D341Med (cell line): ENCODE results near the gene LINGO4.

Experiments used
- DNase-seq: peaks from one replicate; pipeline ENCODE4 v3.0.0; 2012; ENCODE audit warnings: low spot score

Gene LINGO4

GRCh38 chr1:151833172-151833900 is 28.1 kb upstream of the LINGO4 start:
- DNase-seq: no peak

GRCh38 chr1:151832318-151832980 is 27.2 kb upstream of the LINGO4 start:
- no peak for DNase-seq

DNA sequence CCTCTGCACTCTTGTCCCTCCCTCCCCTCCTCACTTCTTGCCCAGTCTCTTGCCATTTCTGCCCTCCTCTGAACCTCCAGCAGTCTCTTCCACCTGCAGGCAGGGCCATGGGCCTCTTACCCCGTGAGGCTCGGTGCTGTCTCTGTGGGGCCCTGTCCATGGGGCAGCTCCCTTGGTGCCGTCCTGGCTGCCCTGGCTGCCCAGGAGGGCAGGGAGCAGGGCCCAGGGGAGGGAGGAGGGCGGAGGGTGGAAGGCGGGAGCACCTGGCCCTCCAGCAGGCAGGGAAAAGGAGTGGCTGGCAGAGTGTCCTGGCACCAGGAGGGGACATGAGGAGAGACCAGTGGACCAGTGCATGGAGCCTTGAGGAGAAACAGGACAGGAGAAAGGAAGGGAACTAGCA is 26.4 kb upstream of the LINGO4 start, which contains the start of gene RORC:
Gene RORC (minus strand): TSS at position 198 of the 400 bp plus-strand sequence. CDS start 38 bp downstream, at position 160.
- no peak for DNase-seq

- no peak for DNase-seq
Observed at GRCh38 chr1:151831256-151831591, 26.0 kb upstream of the LINGO4 start.

- no peak for DNase-seq
Observed at GRCh38 chr1:151830055-151830454, 24.8 kb upstream of the LINGO4 start.

- no peak for DNase-seq
Observed at GRCh38 chr1:151829352-151830046, 24.3 kb upstream of the LINGO4 start.

DNA sequence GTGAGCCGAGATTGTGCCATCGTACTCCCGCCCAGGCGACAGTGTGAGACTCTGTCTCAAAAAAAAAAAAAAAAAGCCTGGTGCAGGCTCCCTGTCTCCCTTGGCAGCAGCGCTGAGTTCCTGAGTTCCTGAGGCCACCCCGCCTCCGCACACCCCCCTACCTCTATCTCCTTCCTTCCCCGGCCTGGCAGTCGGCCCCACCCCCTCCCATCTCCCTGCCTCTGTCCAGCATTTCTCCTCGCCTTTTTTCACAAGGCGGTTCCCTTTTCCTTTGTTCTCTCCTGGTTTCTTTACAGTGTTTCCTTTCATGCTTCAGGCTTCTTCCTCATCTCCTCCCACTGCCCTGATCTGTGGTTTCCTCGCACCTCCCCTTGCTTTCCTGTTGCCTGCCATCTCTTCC is 23.7 kb upstream of the LINGO4 start:
- DNase-seq: no peak

- DNase-seq: no peak
Observed at GRCh38 chr1:151827853-151828252, 22.6 kb upstream of the LINGO4 start.

- no peak for DNase-seq
Observed at GRCh38 chr1:151825751-151826660, 20.8 kb upstream of the LINGO4 start.

DNA sequence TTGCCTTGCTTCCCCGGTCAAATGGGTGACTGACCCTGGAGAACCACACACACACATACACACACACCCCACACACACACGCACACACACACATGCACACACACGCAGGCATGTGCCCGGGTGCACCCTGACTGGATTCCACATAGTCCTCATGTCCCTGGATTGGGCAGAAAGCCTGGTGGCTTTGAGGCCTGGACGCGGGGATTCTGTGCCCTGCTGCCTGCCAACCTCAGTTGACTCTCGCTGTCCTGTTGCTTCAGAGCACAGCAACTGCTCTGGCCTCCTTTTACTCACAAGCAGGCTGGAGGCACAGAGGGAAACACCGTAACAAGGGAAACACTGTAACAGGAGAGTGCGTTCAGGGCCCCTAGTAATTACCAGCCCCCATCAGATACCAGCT is 20.0 kb upstream of the LINGO4 start:
- no peak for DNase-seq

GRCh38 chr1:151823175-151823574 is 18.0 kb upstream of the LINGO4 start:
- no peak for DNase-seq

- DNase-seq: no peak
Observed at GRCh38 chr1:151822404-151822803, 17.2 kb upstream of the LINGO4 start.

GRCh38 chr1:151820940-151821339 is 15.7 kb upstream of the LINGO4 start:
- DNase-seq: no peak

GRCh38 chr1:151819976-151820623 is 14.9 kb upstream of the LINGO4 start:
- no peak for DNase-seq

DNA sequence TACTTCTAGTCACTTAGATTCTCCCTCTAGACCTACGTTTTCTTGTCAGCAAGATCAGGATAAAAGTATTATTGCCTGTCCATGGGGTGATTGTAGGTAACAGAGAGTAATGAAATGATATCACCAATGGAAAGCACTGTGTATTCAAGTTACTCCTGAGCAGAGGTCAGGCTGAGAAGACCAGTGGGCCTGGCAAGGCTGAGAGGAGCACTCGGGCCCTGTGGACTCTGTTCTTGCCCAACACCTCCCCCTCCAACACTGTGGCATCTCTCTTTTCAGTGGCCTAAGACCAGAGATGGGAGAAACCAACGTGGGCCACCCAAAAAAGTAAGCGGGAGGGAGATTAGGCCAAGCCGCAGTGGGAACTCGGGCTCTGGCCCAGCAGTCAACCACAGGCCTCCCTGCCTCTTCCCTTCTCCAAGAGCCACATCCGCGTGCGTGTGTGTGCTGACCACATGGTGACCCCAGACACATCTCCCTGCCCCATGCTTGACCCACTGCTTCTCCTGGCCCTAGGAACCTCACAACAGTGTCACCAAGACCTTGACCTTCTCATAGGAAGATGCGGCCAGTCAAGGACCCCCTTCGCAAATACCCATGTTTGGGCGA is 14.1 kb upstream of the LINGO4 start:
- no peak for DNase-seq

GRCh38 chr1:151817353-151817730 is 12.1 kb upstream of the LINGO4 start:
- no peak for DNase-seq

DNA sequence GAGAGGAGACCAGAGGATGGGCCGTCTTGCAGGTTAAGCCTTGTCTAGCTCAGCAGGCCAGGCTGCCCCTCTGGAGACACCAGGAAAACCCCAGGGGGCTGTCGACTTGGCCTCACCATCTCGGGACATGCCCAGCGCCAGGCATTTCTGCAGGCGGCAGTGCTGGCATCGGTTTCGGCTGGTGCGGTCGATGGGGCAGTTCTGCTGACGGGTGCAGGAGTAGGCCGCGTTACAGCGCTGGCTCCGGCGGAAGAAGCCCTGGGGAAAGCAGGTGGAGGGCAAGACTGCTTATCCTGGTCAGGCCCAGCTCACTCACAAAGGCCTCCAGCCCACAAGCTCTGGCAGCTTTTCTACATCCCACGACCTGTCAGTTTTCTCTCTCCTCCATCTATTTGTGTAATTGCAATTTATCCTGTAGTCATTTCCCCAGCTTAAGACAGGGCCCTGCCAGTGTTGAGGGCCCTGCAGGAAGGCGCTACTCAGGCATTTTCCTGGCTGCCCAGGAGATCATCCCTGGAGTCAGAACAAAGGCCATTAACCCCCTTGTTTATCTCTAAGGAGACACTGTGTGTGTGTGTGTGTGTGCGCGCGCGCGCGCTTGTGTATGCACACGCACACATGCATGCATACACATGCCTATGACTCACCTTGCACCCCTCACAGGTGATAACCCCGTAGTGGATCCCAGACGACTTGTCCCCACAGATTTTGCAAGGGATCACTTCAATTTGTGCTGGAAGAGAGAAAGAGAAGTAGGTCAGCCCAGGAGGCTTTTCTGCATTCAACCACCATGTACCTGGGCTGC is 11.5 kb upstream of the LINGO4 start:
- DNase-seq: no peak

DNA sequence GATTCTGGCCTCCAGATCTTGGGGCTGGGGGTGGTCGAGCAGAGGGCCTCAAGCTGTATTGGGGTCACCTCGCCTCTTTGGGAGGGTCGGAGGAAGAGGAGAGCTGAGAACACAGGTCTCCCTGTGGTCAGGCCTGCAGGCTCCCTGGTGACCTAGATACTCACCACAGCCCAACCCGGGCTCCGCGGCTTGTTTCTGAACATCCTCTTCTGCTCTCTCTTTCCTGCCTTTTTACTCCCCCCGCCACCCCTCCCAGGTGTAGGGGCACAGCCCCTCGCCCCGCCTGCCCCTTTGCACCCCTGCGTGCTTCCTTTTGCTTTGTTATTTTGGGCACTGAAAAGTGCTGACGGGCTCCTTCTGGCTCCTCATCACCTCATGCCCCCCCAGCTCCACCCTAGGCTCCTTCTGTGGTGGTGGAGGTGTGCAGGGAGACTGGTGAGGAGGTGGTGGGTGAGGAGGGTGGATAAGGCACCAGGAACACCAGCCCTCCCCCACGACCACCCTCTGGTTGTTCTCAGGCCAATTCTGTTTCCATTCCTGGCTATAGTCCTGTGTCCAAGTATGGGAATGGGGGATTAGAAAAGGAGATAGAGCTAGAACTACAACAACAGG is 10.6 kb upstream of the LINGO4 start:
- DNase-seq: no peak

DNA sequence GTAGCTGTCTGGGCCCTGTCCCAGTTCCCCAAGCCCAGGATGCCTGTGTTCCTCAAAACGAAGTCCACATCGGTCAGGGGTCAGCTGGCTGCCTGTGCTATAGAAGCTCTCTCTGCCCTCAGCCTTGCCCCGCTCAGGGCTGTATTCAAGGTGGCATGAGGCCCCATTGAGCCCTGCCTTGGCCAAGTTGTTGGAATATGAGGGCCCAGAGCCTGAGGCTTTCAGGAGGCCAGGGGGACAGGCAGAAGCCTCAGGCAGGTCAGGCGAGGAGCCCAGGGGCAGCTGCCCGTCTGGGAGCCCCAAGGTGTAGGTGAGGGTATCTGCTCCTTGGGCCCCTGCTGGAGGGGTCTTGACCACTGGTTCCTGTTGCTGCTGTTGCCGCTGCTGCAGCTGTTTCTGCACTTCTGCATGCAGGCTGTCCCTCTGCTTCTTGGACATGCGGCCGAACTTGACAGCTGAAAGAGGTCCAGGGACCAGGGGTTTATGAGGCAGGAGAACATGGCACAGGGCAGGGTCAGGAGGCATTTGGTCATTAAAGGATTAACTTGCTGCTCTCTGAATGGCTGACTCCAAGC is 9.8 kb upstream of the LINGO4 start:
- DNase-seq: no peak

DNA sequence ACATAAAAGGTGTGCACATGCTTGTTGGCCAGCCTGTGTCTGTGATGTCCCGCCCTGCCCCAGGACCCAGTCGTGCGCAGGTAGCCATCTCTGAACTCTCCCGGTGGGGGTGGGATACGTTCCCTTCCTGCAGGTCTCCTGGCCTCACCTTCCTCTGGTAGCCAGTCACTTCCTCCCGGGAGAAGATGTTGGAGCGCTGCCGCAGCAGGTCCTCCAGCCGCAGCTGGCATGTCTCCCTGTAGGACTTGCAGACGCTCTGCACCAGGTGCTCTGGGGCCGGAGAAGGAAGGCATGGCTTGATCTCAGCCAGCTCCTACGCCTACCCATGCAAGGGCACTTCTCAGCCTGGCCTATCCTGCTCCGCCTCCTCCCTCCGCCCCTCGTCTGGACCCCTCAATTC is 9.2 kb upstream of the LINGO4 start:
- no peak for DNase-seq
